ENCODE measurements around the gene FGFR3. TPM values are rescaled to one million over a fixed set of nuclear protein-coding genes. Genes with fewer than 3 reads are reported as not detected.

The FGFR3 gene
- total and polyA plus RNA-seq, 10 of the 15 experiments (the other 5 are each of a cell fraction or from before 2014, with no cell fraction given) = 0.05 to 0.33 (median 0.18) TPM; not detected in 6

- POLR2A ChIA-PET = no interaction called here
- H3K4me2 ChIP-seq (ENCODE audit: control insufficient read depth, insufficient read depth) = no peak overlapping the region
- 64% methylated on average over 18 of the region's 41 CpGs for WGBS (ENCODE audit: insufficient coverage, insufficient replicate concordance, low lambda C conversion rate, missing lambda C conversion rate)
- FAIRE-seq (no peak), DNase-seq (ENCODE audit: low read depth, low spot score) (no peak), ATAC-seq (no peak)
- no peaks in the 10 kb centered on the region for H3K27me3 ChIP-seq (replicated peaks in 1 of 2; ENCODE audit: control insufficient read depth in 2 of 2, insufficient read depth in 2 of 2, low read length in 1 of 2)
- in situ Hi-C loops (cut with MboI) (no loop called here), intact Hi-C loops (cut with micrococcal nuclease; ENCODE audit: unreplicated experiment) (no loop called here)
- RAD21 ChIA-PET (ENCODE audit: unreplicated experiment) = no interaction called here
- no peak overlapping the region for H2AFZ ChIP-seq (ENCODE audit: control insufficient read depth, low read depth, low read length)
- no TSS peak for BruUV-seq (replicated peaks)
- H3K36me3 ChIP-seq (ENCODE audit: control insufficient read depth in 2 of 2, insufficient read depth in 2 of 2, low read length in 1 of 2) = no peaks in the 10 kb centered on the region
- no peak overlapping the region for H3K9ac ChIP-seq (ENCODE audit: control insufficient read depth, insufficient read depth, low read length)
- H3K4me3 ChIP-seq = no peak overlapping the region
- SMC1A ChIA-PET (ENCODE audit: uncharacterized antibody, unreplicated experiment) = no interaction called here
- TF ChIP-seq EED (IDR thresholded peaks at IDR 0.05; ENCODE audit: low read depth) = no peak
- no peak for TF ChIP-seq LARP7 (IDR thresholded peaks at IDR 0.05)
- TF ChIP-seq ASH2L (IDR thresholded peaks at IDR 0.05; ENCODE audit: borderline replicate concordance, low read depth) = no peak
- no peak for TF ChIP-seq ELK1 (IDR thresholded peaks at IDR 0.05; ENCODE audit: low read depth, low read length)
- TF ChIP-seq NR2C1 (IDR thresholded peaks at IDR 0.05) = no peak
- TF ChIP-seq STAT1 (conservative IDR thresholded peaks at IDR 0.05) = no peak
- TF ChIP-seq GATAD2B (conservative IDR thresholded peaks at IDR 0.05; ENCODE audit: low read depth) = no peak
- TF ChIP-seq RB1 (IDR thresholded peaks at IDR 0.05; ENCODE audit: borderline replicate concordance) = no peak
- no peak for TF ChIP-seq SMARCA5 (IDR thresholded peaks at IDR 0.05)
- no peak for TF ChIP-seq TCF12 (IDR thresholded peaks at IDR 0.05; ENCODE audit: low read depth, low read length)
- no peak for TF ChIP-seq DPF2 (IDR thresholded peaks at IDR 0.05)
- no peaks in the 10 kb centered on the region for H4K20me1 ChIP-seq (ENCODE audit: control insufficient read depth, insufficient read depth)
- CTCF ChIA-PET = no interaction called here
- H3K27ac ChIP-seq (ENCODE audit: control insufficient read depth, insufficient read depth) = no peak overlapping the region
- no peaks in the 10 kb centered on the region for H3K79me2 ChIP-seq (ENCODE audit: control insufficient read depth, insufficient read depth, low read length)
- H3K9me3 ChIP-seq (replicated peaks; ENCODE audit: control insufficient read depth, insufficient read depth, low read length) = no peaks in the 10 kb centered on the region
- no peaks in the 10 kb centered on the region; the same call in 1 of the 2 replicates for H3K4me1 ChIP-seq (ENCODE audit: control insufficient read depth, insufficient read depth, low read length)
Observed at GRCh38 chr4:1806596-1807331, 13.7 kb downstream of the FGFR3 start.
